ENCODE results near the gene PLCE1.

The PLCE1 gene

GRCh38 chr10:94016727-94017714 lies 23.3 kb downstream of the PLCE1 start:
- TF ChIP-seq CTCF (conservative IDR thresholded peaks at IDR 0.05; ENCODE audit: low read length), result no peak
- DNase-seq (ENCODE audit: low read depth), result peak; percentile 39
- H3K4me3 ChIP-seq (ENCODE audit: low read length), result no peak overlapping the region

GRCh38 chr10:94018107-94018506 lies 24.4 kb downstream of the PLCE1 start:
- no peak overlapping the region for H3K4me3 ChIP-seq (ENCODE audit: low read length)
- TF ChIP-seq CTCF (conservative IDR thresholded peaks at IDR 0.05; ENCODE audit: low read length), result no peak
- no peak for DNase-seq (ENCODE audit: low read depth)

GRCh38 chr10:94023906-94024305 lies 30.2 kb downstream of the PLCE1 start:
- no peak overlapping the region for H3K4me3 ChIP-seq (ENCODE audit: low read length)
- no peak for TF ChIP-seq CTCF (conservative IDR thresholded peaks at IDR 0.05; ENCODE audit: low read length)
- no peak for DNase-seq (ENCODE audit: low read depth)

- no peak for TF ChIP-seq CTCF (conservative IDR thresholded peaks at IDR 0.05; ENCODE audit: low read length)
- no peak for DNase-seq (ENCODE audit: low read depth)
- H3K4me3 ChIP-seq (ENCODE audit: low read length), result no peak overlapping the region
Observed at GRCh38 chr10:94024407-94024806, 30.7 kb downstream of the PLCE1 start.

- no peak for DNase-seq (ENCODE audit: low read depth)
- no peak overlapping the region for H3K4me3 ChIP-seq (ENCODE audit: low read length)
- TF ChIP-seq CTCF (conservative IDR thresholded peaks at IDR 0.05; ENCODE audit: low read length), result no peak
Observed at GRCh38 chr10:94025806-94026205, 32.1 kb downstream of the PLCE1 start.

- no peak overlapping the region for H3K4me3 ChIP-seq (ENCODE audit: low read length)
- no peak for DNase-seq (ENCODE audit: low read depth)
- no peak for TF ChIP-seq CTCF (conservative IDR thresholded peaks at IDR 0.05; ENCODE audit: low read length)
Observed at GRCh38 chr10:94027197-94027596, 33.5 kb downstream of the PLCE1 start.

GRCh38 chr10:94029955-94030354 lies 36.2 kb downstream of the PLCE1 start:
- DNase-seq (ENCODE audit: low read depth), result no peak
- no peak overlapping the region for H3K4me3 ChIP-seq (ENCODE audit: low read length)
- no peak for TF ChIP-seq CTCF (conservative IDR thresholded peaks at IDR 0.05; ENCODE audit: low read length)
